Stimulated activated CD4-positive, alpha-beta T cell treated with anti-CD3 and anti-CD28 coated beads, Interleukin-15, amount 100 ng/mL, for 24 hours (primary cell): ENCODE results near the gene RNU1-2.
"Not testable (repeated sequence)": the region's sequence is repeated elsewhere in the genome, so short reads cannot be mapped to it uniquely, and the experiment has no call there.

Experiments
- DNase-seq: peaks from one replicate; pipeline ENCODE4 v3.0.0-alpha.2; 2020

The RNU1-2 gene

DNA sequence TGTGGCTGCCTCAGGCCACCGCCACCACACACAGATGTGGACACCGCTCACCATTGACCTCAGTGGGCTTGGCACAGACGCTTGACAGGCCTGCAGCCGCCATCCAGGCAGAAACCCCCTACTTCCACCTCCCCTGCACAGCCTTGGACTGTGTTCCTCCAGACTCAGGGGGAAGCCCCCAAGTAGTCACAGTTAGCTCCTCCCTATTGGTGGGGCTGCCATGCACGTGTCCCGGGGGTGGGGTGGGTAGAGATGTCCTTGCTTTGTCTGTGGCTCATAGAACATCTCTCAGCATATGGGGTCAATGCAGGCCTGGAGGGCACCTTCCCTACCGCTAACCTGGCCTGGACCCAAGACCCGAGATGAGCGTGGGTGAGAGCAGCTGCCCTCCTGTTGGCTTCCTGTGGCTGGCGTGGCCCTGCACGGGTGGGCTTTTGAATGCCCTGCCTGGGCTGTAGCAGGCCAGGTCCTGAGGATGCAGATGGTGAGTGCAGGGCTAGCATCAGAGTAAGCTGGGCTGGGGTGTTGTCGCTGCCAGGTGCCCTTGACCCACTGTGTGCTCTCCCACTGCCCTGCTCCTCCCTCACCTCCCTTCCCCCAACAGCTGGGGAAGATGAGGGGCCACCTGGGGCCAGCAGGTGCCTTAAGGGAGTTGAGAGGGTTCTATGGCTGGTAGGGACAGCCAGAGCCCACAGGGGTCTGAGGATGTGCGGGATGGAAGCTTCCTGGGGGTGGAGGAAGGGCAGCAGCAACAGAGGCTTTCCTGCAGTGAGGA, 32.1 kb downstream of the RNU1-2 start:
- no peak for DNase-seq

DNA sequence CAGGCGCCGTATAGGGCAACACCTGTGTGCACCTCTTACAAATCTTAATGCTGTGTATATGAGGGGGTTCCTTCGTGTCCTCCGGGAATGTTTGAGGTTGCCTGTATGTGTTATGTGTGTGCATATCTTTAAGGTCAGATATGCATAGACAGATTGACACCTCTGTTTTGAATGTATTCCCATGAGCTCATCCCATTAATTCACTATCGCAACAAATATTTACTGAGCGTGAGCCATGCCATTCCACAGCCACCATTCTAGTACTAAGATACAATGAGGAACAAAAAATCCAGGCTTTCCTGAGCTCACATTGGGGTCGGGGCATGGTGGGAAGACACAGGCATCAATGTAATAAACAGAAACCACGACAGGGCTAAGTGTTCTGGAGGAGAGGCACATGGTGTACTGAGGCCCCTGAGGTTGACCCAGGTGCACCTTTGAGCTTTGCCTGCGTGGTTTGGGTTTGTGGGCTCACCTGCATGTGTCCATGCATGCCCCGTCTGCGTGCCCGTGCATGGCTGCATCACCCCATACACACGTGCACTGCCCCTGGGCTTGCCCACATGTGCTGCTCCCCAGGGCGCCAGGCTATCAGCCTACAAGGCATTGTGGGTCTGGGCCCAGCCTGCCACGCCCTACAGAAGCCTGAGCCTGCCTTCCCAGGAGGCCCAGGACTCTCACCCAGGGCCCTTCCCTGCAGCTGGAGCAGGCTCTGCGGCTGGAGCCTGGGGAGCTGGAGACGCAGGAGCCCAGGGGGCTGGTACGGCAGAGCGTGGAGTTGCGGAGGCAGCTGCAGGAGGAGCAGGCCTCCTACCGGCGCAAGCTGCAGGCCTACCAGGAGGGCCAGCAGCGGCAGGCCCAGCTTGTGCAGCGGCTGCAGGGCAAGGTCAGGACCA, 33.6 kb downstream of the RNU1-2 start:
- DNase-seq, result not testable (repeated sequence)

DNA sequence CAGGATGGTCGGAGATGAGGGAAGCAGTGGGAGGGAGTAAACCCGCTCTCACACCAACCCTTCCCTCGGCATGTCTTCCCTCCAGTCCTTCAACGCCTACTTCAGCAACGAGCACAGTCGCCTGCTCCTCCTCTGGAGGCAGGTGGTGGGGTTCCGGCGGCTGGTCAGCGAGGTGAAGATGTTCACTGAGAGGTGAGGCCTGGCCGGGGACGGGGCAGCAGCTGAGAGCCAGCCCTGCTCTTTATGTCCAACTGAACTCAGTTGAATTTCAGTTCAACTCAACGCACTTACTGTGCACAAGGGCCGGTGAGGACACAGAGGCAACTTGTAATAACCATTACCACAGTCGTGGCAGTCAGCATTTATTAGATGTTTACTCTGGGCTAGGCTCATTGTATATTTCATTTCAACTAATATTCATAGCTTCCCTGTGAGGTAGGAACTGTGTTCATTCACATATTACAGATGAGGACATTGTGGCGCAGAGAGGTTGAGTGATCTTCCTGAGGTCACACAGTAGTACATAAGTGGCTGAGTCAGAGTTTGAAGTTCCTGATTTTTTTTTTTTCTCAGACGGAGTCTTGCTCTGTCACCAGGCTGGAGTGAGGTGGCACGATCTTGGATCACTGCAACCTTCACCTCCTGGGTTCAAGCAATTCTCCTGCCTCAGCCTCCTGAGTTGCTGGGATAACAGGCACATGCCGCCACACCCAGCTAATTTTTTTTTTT, 35.6 kb downstream of the RNU1-2 start:
- DNase-seq, result not testable (repeated sequence)

DNA sequence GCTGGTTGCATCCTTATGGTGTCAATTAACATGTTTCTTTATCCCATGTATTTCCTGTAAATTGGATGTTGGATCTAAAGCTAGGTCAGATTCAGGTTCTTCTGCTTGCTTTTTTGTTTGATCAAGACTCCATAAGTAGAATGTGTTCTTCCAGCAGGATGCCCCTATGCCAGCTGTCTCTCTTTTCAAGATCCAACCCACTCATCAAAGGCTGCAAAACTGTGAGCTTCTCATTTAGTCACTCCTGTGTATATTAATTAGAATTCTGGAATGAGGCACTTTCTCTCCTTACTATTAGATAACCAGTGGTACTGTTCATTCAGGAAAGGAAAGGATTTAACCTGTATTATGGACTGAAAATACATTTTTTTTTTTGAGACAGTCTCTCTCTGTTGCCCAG, 38.2 kb downstream of the RNU1-2 start:
- not testable (repeated sequence) for DNase-seq

DNA sequence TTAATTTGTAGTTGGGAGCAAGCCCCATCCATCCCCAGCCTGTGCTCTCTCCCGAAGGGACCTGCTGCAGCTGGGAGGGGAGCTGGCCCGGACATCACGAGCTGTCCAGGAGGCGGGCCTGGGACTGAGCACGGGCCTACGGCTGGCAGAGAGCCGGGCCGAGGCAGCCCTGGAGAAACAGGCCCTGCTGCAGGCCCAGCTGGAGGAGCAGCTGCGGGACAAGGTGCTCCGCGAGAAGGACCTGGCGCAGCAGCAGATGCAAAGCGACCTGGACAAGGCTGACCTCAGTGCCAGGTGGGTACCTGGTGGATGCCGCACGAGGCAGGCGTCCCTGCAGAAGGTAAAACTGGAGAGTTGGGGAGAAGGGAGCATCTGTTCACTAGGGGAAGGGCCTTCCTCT, 40.8 kb downstream of the RNU1-2 start:
- DNase-seq, result not testable (repeated sequence)

DNA sequence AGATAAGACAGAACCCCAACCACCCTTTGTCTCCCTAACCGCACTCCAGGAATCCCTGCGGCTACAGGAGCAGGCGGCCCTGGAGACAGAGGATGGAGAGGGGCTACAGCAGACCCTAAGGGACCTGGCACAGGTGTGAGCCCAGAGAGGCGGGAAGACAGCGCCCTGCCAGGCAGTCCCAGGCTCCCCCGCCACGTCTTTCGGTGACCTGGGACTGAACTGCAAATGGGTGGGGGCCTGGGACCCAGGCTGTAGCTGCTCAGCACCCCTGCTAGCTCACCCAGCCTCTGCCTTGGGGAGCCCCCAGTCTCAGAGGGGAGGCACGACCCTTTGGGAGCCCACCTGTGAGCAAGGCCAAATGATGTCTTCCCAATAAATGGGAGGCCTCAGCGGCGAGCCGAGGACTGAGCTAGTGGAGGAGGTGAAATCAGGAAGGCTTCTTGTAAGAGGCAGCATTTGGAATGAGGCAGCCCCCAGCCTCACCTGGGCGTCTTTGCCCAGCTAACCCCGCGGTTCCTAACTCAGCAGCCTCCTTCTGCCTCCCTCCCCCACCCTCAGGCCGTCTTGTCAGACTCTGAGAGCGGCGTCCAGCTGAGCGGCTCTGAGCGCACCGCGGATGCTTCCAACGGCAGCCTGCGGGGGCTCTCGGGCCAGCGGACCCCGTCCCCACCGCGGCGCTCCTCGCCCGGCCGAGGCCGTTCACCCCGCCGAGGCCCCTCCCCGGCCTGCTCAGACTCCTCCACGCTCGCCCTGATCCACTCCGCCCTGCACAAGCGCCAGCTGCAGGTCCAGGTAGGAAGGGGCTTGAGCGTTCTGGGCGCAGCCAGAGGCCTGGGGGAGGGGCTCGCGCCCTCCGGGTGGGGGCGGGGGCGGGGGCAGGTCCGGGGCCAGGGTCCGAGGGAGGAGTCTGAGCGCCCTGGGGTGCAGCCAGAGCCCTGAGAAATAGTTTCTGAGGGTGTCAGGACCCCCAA, 42.9 kb downstream of the RNU1-2 start:
- no peak for DNase-seq

DNA sequence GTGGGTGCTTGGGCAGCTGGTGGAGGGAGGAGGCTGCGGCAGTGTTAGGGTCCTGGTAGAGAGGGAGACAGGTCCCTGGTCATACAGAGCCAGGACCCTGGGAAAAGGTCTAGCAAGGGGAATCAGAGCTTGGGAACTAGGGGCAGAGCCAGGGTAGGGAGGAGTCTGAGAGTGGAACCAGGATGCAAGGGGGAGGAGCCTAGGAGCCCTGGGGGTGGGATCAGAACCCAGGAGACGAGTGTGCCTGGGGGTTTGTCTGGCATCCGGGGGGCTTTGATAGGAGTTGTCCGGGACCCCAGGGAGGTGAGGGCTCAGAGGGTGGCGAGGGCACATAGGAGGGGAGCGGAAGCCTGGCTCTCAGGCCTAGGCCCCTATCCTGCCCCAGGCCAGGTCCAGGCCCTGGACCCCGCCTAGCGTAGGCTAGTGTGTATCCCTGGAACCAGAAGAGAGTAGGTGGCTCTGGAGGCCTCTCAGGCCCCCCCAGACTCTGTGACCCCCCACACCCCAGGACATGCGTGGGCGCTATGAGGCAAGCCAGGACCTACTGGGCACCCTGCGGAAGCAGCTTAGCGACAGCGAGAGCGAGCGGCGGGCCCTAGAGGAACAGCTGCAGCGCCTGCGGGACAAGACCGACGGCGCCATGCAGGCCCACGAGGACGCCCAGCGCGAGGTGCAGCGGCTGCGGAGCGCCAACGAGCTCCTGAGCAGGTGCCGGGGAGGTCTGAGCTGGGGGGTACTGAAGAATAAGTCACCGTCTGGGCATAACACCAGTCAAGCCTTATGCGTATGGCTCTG, 43.8 kb downstream of the RNU1-2 start:
- DNase-seq, result not testable (repeated sequence)

DNA sequence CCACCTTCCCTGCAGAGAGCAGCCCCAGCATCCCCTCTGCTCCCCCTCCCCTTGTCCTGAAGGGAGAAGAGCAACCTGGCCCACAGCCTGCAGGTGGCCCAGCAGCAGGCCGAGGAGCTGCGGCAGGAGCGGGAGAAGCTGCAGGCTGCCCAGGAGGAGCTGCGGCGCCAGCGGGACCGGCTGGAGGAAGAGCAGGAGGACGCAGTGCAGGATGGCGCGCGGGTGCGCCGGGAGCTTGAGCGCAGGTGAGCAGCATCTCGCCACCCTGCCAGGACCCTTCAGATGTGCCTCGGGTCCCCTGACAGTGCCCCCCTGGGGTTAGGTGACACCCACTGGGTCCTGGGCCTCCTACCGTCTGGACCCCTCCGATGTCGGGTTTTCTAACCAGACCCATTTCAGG, 48.3 kb downstream of the RNU1-2 start:
- DNase-seq, result no peak

DNA sequence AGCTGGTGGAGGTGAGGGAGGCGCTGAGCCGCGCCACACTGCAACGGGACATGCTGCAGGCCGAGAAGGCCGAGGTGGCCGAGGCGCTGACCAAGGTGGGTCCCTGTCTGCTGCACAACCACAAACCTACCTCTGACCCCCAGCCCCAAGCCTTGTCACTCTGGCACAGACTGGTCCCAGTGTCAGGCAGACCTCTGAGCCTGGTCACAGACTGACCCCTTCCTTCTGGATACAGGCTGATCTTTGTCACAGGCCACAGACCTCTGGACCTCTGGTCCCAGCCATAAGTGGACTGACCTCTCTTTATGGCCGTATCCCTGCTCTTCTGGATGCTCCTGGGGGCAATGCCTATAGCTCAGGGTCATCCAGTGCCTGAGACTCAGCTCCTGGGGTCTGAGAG, 49.7 kb downstream of the RNU1-2 start:
- DNase-seq, result not testable (repeated sequence)
